ENCODE measurements around the gene EIF4EBP2.

Gene EIF4EBP2

DNA sequence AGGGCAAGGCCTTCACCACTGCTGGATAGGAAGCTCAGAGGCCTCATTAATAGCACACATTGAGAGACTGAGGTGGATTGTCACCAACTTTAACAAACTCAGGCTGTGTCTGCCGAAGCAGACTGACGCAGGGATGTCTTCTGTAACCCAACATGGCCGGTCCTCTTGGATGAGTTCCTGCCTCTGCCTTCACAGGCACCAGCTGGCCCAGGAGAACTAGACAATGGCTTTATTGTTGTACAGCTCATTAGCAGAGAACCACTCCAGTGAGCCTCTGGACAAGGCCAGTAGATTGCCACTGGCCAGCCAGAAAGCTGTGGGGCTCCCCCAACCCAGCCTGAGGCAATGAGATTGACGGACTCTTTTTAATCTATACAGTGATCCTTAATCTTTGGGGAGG lies 28.2 kb downstream of the EIF4EBP2 start:
- Histone ChIP-seq H3K4ac (ENCODE audit: low read length) (no peak overlapping the region), H2AFZ (ENCODE audit: low read length) (no peak overlapping the region), H3K9ac (ENCODE audit: low read depth, low read length, poor library complexity) (no peak overlapping the region), H2BK12ac (ENCODE audit: low read length) (no peak overlapping the region), H2BK120ac (ENCODE audit: low read depth, low read length) (no peak overlapping the region), H2BK5ac (ENCODE audit: low read length) (no peak overlapping the region), H3K4me2 (ENCODE audit: insufficient read depth, low read length, poor library complexity, severe bottlenecking) (no peak overlapping the region), H3K18ac (ENCODE audit: low read length) (no peak overlapping the region), H3K36me3 (replicated peaks in 1 of 2; ENCODE audit: control insufficient read depth in 2 of 2, insufficient read depth in 2 of 2, low read length in 2 of 2) (peaks cover 13 to 51% of the 10 kb centered on the region in 2 donors), H3K27ac (replicated peaks; ENCODE audit: low read length) (no peak overlapping the region), H4K91ac (ENCODE audit: low read depth, low read length, poor library complexity) (no peak overlapping the region), H3K23ac (ENCODE audit: low read depth, low read length, poor library complexity) (no peak overlapping the region), H3K27me3 (ENCODE audit: control insufficient read depth in 3 of 3, insufficient read depth in 3 of 3, low read depth in 1 of 3, low read length in 3 of 3) (no peaks in the 10 kb centered on the region), H3K79me1 (ENCODE audit: low read depth, low read length) (no peaks in the 10 kb centered on the region), H3K4me1 (ENCODE audit: control insufficient read depth in 2 of 2, insufficient read depth in 1 of 2, low read depth in 1 of 2, low read length in 2 of 2) (peaks cover 0 to 6% of the 10 kb centered on the region in 2 donors), H3K9me3 (replicated peaks in 1 of 2; ENCODE audit: control insufficient read depth in 2 of 2, insufficient read depth in 1 of 2, low read depth in 1 of 2, low read length in 2 of 2) (no peaks in the 10 kb centered on the region), H4K8ac (ENCODE audit: low read depth, low read length) (no peak overlapping the region), H2AK5ac (ENCODE audit: low read depth, low read length) (no peak overlapping the region), H3K4me3 (ENCODE audit: low read length in 2 of 2) (no peak overlapping the region), H3K14ac (ENCODE audit: low read length) (no peak overlapping the region), H2BK15ac (ENCODE audit: low read length) (no peak overlapping the region)
- no CpG with 5 or more reads among the region's 4 CpGs for WGBS, 2 donors (ENCODE audit: extremely low coverage in 2 of 2, insufficient read length in 2 of 2, insufficient replicate concordance in 1 of 2)
- no peak for DNase-seq (ENCODE audit: low spot score)

DNA sequence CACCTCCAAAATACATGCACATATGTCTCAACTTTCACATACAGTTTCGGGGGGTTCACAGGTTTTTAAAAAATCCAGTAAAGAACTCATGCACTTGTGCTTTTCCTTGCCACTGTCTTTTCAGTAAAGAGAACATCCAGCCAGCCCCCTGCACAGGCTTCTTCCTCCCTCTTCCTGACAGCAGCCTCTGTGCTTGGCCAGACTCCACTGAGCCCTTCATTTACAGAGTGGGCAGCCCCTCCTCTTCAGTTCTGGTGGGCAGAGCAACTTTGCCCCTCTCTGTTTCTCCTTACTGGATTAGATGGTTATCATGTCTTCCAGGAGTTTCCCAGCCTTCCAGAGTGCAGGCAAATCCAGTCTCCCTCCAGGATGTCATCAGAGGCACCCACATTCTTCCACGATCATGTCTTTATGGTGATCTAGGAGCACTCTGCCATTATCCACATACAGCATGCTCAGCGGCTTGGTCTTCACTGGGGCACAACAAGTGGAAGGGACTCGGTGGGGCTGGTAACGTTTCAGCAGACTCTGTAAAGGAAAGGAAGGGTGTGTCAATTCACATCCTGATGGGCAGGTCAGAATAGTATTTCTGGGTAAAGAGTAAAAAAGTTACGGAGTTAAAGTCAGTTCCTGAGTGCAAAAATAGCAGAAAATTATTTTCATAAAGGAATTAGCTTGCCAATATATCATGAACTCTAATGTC lies 28.8 kb downstream of the EIF4EBP2 start:
- no CpG with 5 or more reads among the region's 6 CpGs for WGBS, 2 donors (ENCODE audit: extremely low coverage in 2 of 2, insufficient read length in 2 of 2, insufficient replicate concordance in 1 of 2)
- Histone ChIP-seq H2AFZ (ENCODE audit: low read length) (no peak overlapping the region), H3K14ac (ENCODE audit: low read length) (no peak overlapping the region), H2AK5ac (ENCODE audit: low read depth, low read length) (no peak overlapping the region), H4K8ac (ENCODE audit: low read depth, low read length) (no peak overlapping the region), H3K27ac (replicated peaks; ENCODE audit: low read length) (no peak overlapping the region), H3K4me2 (ENCODE audit: insufficient read depth, low read length, poor library complexity, severe bottlenecking) (no peak overlapping the region), H2BK15ac (ENCODE audit: low read length) (no peak overlapping the region), H3K9me3 (replicated peaks in 1 of 2; ENCODE audit: control insufficient read depth in 2 of 2, insufficient read depth in 1 of 2, low read depth in 1 of 2, low read length in 2 of 2) (no peaks in the 10 kb centered on the region), H2BK120ac (ENCODE audit: low read depth, low read length) (no peak overlapping the region), H2BK12ac (ENCODE audit: low read length) (no peak overlapping the region), H3K18ac (ENCODE audit: low read length) (no peak overlapping the region), H3K79me1 (ENCODE audit: low read depth, low read length) (no peaks in the 10 kb centered on the region), H2BK5ac (ENCODE audit: low read length) (no peak overlapping the region), H3K9ac (ENCODE audit: low read depth, low read length, poor library complexity) (no peak overlapping the region), H3K4ac (ENCODE audit: low read length) (no peak overlapping the region), H4K91ac (ENCODE audit: low read depth, low read length, poor library complexity) (no peak overlapping the region), H3K4me1 (ENCODE audit: control insufficient read depth in 2 of 2, insufficient read depth in 1 of 2, low read depth in 1 of 2, low read length in 2 of 2) (peaks cover 0 to 6% of the 10 kb centered on the region in 2 donors), H3K23ac (ENCODE audit: low read depth, low read length, poor library complexity) (no peak overlapping the region), H3K4me3 (ENCODE audit: low read length in 2 of 2) (no peak overlapping the region), H3K36me3 (replicated peaks in 1 of 2; ENCODE audit: control insufficient read depth in 2 of 2, insufficient read depth in 2 of 2, low read length in 2 of 2) (peaks cover 11 to 45% of the 10 kb centered on the region in 2 donors), H3K27me3 (ENCODE audit: control insufficient read depth in 3 of 3, insufficient read depth in 3 of 3, low read depth in 1 of 3, low read length in 3 of 3) (no peaks in the 10 kb centered on the region)
- DNase-seq (ENCODE audit: low spot score): no peak

DNA sequence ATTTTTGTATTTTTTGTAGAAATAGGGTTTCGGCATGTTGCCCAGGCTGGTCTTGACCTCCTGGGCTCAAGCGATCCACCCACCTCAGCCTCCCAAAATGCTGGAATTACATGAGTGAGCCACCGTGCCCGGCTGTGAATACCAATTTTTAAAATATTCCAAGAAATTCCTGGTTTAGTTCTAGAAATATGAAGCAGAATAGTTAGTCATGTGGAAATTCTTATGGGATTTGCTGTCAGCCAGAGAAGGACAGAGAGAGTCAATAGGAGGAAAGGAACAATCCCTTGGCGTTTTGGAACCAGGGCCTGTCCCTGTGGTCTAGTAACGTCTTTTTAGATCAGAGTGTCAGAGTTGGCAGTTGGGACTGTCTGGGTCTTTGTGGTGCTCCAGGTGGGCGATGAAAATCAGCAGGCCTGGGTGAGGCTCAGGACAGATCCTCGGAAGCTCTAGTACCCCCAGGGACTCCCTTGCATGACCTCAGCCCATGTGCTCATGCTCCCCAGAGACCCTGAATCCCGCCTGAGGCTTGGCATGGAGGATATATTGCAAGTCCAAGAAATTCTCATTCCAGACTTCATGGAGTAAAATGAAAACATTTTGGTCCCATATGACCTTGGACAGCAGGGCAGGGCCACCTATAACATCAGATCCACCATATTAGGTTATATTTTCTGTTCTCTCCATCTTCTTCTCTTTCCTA lies 29.8 kb downstream of the EIF4EBP2 start:
- no peaks in the 10 kb centered on the region for H3K9me3 ChIP-seq (replicated peaks in 1 of 2; ENCODE audit: control insufficient read depth in 2 of 2, insufficient read depth in 1 of 2, low read depth in 1 of 2, low read length in 2 of 2)
- WGBS, 2 donors (ENCODE audit: extremely low coverage in 2 of 2, insufficient read length in 2 of 2, insufficient replicate concordance in 1 of 2): no CpG with 5 or more reads among the region's 9 CpGs
- no peak overlapping the region for H3K14ac ChIP-seq (ENCODE audit: low read length)
- H3K4ac ChIP-seq (ENCODE audit: low read length): no peak overlapping the region
- no peak overlapping the region for H2AFZ ChIP-seq (ENCODE audit: low read length)
- H3K27me3 ChIP-seq (ENCODE audit: control insufficient read depth in 3 of 3, insufficient read depth in 3 of 3, low read depth in 1 of 3, low read length in 3 of 3): peaks cover 0 to 6% (median 3%) of the 10 kb centered on the region in 3 experiments
- no peak overlapping the region for H2BK12ac ChIP-seq (ENCODE audit: low read length)
- H2BK15ac ChIP-seq (ENCODE audit: low read length): no peak overlapping the region
- peak overlapping the region in 1 of 2 donors; percentile 18 for H3K4me3 ChIP-seq (ENCODE audit: low read length in 2 of 2)
- no peak overlapping the region for H3K9ac ChIP-seq (ENCODE audit: low read depth, low read length, poor library complexity)
- H2AK5ac ChIP-seq (ENCODE audit: low read depth, low read length): no peak overlapping the region
- H3K4me2 ChIP-seq (ENCODE audit: insufficient read depth, low read length, poor library complexity, severe bottlenecking): no peak overlapping the region
- no peaks in the 10 kb centered on the region for H3K79me1 ChIP-seq (ENCODE audit: low read depth, low read length)
- no peak overlapping the region for H3K27ac ChIP-seq (replicated peaks; ENCODE audit: low read length)
- H3K4me1 ChIP-seq (ENCODE audit: control insufficient read depth in 2 of 2, insufficient read depth in 1 of 2, low read depth in 1 of 2, low read length in 2 of 2): peaks cover 0 to 6% of the 10 kb centered on the region in 2 donors
- no peak overlapping the region for H2BK5ac ChIP-seq (ENCODE audit: low read length)
- H2BK120ac ChIP-seq (ENCODE audit: low read depth, low read length): no peak overlapping the region
- H3K36me3 ChIP-seq (replicated peaks in 1 of 2; ENCODE audit: control insufficient read depth in 2 of 2, insufficient read depth in 2 of 2, low read length in 2 of 2): peaks cover 7 to 34% of the 10 kb centered on the region in 2 donors
- H3K23ac ChIP-seq (ENCODE audit: low read depth, low read length, poor library complexity): no peak overlapping the region
- no peak for DNase-seq (ENCODE audit: low spot score)
- no peak overlapping the region for H4K8ac ChIP-seq (ENCODE audit: low read depth, low read length)
- H3K18ac ChIP-seq (ENCODE audit: low read length): no peak overlapping the region
- no peak overlapping the region for H4K91ac ChIP-seq (ENCODE audit: low read depth, low read length, poor library complexity)
